ENCODE data around the gene IL21. TPM values are rescaled to one million over a fixed set of nuclear protein-coding genes. Genes with fewer than 3 reads are reported as not detected.

The IL21 gene
- total RNA-seq, 1 donor from 2014 or later = not detected

DNA sequence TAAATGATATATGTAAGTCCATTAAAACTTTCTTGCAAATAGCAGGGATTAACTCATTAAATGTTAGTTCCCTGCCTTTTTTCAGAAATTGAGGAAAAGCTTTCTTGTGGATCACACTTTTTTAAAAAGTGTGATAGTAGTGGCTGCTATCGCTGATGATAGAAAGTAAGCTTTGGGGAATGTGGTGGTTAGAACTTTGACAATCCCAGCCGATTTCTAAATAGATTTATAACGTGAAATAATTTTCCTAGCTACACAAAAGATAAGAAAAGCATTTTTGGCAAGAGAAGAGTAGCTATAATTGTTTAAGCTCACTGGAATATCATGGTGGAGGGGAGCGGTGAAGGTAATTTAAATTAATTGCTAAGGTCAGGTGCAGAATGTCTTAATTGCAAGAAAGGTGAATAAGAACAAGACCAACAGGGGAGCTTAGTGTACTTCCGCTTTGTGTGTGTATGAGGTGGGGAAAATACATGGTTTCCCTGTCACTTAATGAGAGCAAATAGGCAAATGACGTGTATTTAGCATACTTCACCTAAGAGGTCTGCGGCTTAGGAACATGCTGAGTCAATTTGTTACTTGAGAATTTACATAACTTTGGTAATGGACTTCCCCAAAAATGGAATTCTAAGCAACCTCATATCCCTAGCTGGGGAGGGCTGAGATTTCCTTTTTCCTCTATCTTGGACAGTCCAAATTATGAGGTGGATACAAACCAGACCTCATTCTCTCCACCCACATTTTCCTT is 11.7 kb upstream of the IL21 start:
- peaks cover 2% of the 10 kb centered on the region for H3K27me3 Mint-ChIP-seq
- no peaks in the 10 kb centered on the region for H3K36me3 Mint-ChIP-seq (ENCODE audit: insufficient read depth)
- DNase-seq (ENCODE audit: low spot score, unreplicated experiment) = no peak
- no peak overlapping the region for H3K27ac Mint-ChIP-seq
- TF ChIP-seq, protein P1, sequence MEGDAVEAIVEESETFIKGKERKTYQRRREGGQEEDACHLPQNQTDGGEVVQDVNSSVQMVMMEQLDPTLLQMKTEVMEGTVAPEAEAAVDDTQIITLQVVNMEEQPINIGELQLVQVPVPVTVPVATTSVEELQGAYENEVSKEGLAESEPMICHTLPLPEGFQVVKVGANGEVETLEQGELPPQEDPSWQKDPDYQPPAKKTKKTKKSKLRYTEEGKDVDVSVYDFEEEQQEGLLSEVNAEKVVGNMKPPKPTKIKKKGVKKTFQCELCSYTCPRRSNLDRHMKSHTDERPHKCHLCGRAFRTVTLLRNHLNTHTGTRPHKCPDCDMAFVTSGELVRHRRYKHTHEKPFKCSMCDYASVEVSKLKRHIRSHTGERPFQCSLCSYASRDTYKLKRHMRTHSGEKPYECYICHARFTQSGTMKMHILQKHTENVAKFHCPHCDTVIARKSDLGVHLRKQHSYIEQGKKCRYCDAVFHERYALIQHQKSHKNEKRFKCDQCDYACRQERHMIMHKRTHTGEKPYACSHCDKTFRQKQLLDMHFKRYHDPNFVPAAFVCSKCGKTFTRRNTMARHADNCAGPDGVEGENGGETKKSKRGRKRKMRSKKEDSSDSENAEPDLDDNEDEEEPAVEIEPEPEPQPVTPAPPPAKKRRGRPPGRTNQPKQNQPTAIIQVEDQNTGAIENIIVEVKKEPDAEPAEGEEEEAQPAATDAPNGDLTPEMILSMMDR (IDR thresholded peaks at IDR 0.05; ENCODE audit: unreplicated experiment) = no peak
- no peak overlapping the region for H3K4me3 Mint-ChIP-seq (ENCODE audit: low read depth)
- no peaks in the 10 kb centered on the region for H3K9me3 Mint-ChIP-seq (ENCODE audit: low read depth)
- peaks cover 11% of the 10 kb centered on the region for H3K4me1 Mint-ChIP-seq (ENCODE audit: low read depth)

DNA sequence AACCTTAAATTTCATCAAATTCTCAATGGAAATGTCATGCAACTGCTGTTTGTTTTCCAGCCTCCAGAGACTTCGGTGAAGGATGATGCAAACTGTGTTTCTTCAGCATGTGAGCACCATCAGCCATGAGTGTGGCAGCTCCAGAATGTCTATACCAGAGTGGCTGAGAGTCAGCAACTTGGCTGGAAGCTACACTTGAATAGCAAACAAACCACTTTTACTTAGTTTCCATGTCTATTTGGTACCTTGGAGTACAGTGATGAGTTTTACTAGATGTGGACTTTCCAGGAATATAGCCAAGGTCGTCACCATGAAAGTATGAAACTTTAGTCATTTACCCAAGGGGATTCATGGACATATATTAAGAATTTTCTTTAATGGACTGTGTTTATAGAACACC is 4.3 kb upstream of the IL21 start:
- Mint-ChIP-seq H3K9me3 (ENCODE audit: low read depth) (no peaks in the 10 kb centered on the region), H3K4me3 (ENCODE audit: low read depth) (no peak overlapping the region), H3K36me3 (ENCODE audit: insufficient read depth) (no peaks in the 10 kb centered on the region), H3K27me3 (no peaks in the 10 kb centered on the region), H3K27ac (no peak overlapping the region), H3K4me1 (ENCODE audit: low read depth) (peaks cover 10% of the 10 kb centered on the region)
- TF ChIP-seq, protein P1 (IDR thresholded peaks at IDR 0.05; ENCODE audit: unreplicated experiment) = no peak
- DNase-seq (ENCODE audit: low spot score, unreplicated experiment) = no peak

DNA sequence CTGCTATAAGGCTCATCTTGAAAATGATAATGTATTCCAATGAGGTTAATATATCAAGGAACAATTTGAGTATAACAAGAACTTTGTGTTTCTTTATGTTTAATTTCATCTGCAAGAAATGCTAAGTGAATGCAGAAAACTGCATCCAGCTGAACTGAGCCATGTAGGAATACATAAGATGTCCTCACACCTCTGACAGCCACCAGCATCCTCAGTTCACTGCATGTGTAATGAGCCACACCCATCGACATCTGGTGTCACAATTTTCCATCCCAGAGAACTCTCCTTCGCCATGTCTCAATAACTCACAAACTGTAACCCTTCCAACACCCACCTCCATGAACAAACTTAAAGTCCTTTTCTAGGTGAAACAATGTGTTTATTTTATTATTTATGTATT is 3.3 kb upstream of the IL21 start:
- Mint-ChIP-seq H3K36me3 (ENCODE audit: insufficient read depth) (no peaks in the 10 kb centered on the region), H3K9me3 (ENCODE audit: low read depth) (no peaks in the 10 kb centered on the region), H3K27ac (no peak overlapping the region), H3K4me1 (ENCODE audit: low read depth) (peaks cover 1% of the 10 kb centered on the region), H3K27me3 (no peaks in the 10 kb centered on the region), H3K4me3 (ENCODE audit: low read depth) (no peak overlapping the region)
- TF ChIP-seq, protein P1 (IDR thresholded peaks at IDR 0.05; ENCODE audit: unreplicated experiment) = no peak
- DNase-seq (ENCODE audit: low spot score, unreplicated experiment) = no peak

DNA sequence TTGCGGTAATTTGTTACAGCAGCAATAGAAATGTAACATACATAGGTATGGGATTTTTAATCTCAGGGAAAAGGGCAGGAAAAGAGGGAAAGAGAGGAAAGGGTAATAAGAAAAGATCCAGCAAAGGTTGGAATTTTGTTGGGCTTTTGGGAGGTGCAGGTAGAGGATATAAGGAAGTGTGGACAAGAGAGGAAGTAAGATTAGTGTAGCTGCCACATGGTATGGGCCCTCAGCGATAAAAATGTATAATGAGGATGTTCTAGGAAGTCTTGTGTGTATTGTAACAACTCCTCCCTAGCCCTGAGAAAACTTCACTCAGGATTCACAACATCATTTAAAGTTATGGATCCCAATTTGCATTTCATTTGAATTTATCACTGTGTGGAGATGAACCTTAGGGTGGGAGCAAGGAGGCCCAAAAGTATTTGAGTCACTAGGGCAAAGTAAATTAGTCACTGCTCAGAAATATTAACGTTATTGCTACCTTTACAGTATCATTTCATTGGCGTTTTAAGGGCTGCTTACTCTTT is 2.8 kb upstream of the IL21 start:
- TF ChIP-seq, protein P1 (IDR thresholded peaks at IDR 0.05; ENCODE audit: unreplicated experiment) = no peak
- no peaks in the 10 kb centered on the region for H3K4me1 Mint-ChIP-seq (ENCODE audit: low read depth)
- no peaks in the 10 kb centered on the region for H3K27me3 Mint-ChIP-seq
- no peaks in the 10 kb centered on the region for H3K36me3 Mint-ChIP-seq (ENCODE audit: insufficient read depth)
- H3K9me3 Mint-ChIP-seq (ENCODE audit: low read depth) = no peaks in the 10 kb centered on the region
- no peak overlapping the region for H3K4me3 Mint-ChIP-seq (ENCODE audit: low read depth)
- no peak overlapping the region for H3K27ac Mint-ChIP-seq
- no peak for DNase-seq (ENCODE audit: low spot score, unreplicated experiment)

DNA sequence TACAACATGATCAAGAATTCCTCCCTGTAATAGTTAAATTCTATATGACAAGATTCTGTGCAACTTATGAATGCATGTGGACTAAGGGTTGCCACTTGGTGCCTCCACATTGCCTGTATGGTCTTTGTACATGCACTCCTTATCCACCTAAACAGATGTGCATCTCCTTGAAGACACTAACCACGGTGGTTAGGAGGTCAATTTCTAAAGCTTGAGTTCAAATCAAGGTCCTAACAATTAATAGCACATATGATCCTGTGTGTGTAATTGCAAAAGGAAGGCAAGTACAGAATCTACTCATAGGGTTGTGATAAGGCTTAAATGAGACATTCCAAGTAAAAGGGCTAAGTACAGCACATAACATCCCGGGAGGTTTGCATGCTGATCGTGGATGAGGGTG is 1.5 kb upstream of the IL21 start:
- Mint-ChIP-seq H3K36me3 (ENCODE audit: insufficient read depth) (no peaks in the 10 kb centered on the region), H3K4me1 (ENCODE audit: low read depth) (peaks cover 2% of the 10 kb centered on the region), H3K4me3 (ENCODE audit: low read depth) (no peak overlapping the region), H3K27ac (no peak overlapping the region), H3K27me3 (no peaks in the 10 kb centered on the region), H3K9me3 (ENCODE audit: low read depth) (no peaks in the 10 kb centered on the region)
- TF ChIP-seq, protein P1 (IDR thresholded peaks at IDR 0.05; ENCODE audit: unreplicated experiment) = no peak
- no peak for DNase-seq (ENCODE audit: low spot score, unreplicated experiment)
